H9 (cell line): ENCODE results near the gene PPP1R15A. TPM values are rescaled to one million over a fixed set of nuclear protein-coding genes. Genes with fewer than 3 reads are reported as not detected.

Experiments
- DNase-seq: peaks from one replicate; pipeline ENCODE4 v3.0.0-alpha.2; 2017
- H2AFZ ChIP-seq: one replicate; pipeline ENCODE4 v1.6.1; 2013; ENCODE audit warnings: mild to moderate bottlenecking, low read length, control low read depth, moderate library complexity
- H2AK5ac ChIP-seq: 2 replicates; pipeline ENCODE4 v1.6.1; 2013; ENCODE audit warnings: low read length, control low read depth, mixed read lengths; ENCODE audit not compliant: insufficient read length
- H2BK120ac ChIP-seq: one replicate; pipeline ENCODE4 v1.6.1; 2013; ENCODE audit warnings: low read depth, mild to moderate bottlenecking, low read length, control low read depth, inconsistent platforms; ENCODE audit not compliant: poor library complexity, severe bottlenecking
- H2BK12ac ChIP-seq: 2 replicates; pipeline ENCODE4 v1.6.1; 2013; ENCODE audit warnings: low read length, control low read depth, mixed read lengths, low read depth; ENCODE audit not compliant: insufficient read length
- H2BK15ac ChIP-seq: 2 replicates; pipeline ENCODE4 v1.6.1; 2013; ENCODE audit warnings: low read depth, low read length, control low read depth
- H2BK20ac ChIP-seq: one replicate; pipeline ENCODE4 v1.6.1; 2013; ENCODE audit warnings: low read depth, mild to moderate bottlenecking, low read length, control low read depth, inconsistent platforms; ENCODE audit not compliant: poor library complexity, severe bottlenecking
- H2BK5ac ChIP-seq: 2 replicates; pipeline ENCODE4 v1.6.1; 2013; ENCODE audit warnings: low read length, control low read depth, mixed read lengths; ENCODE audit not compliant: insufficient read length
- H3K14ac ChIP-seq: 2 replicates; pipeline ENCODE4 v1.6.1; 2013; ENCODE audit warnings: low read length, control low read depth; ENCODE audit not compliant: insufficient read depth
- H3K18ac ChIP-seq: 2 replicates; pipeline ENCODE4 v1.6.1; 2013; ENCODE audit warnings: low read depth, mild to moderate bottlenecking, mixed read lengths, low read length, control low read depth; ENCODE audit not compliant: insufficient read length
- H3K23ac ChIP-seq: 2 replicates; pipeline ENCODE4 v1.6.1; 2013; ENCODE audit warnings: low read length, control low read depth, mixed read lengths, low read depth; ENCODE audit not compliant: insufficient read length
- H3K23me2 ChIP-seq: 2 replicates; pipeline ENCODE4 v1.6.1; 2013; ENCODE audit warnings: low read depth, mild to moderate bottlenecking, mixed read lengths, low read length, control low read depth; ENCODE audit not compliant: insufficient read length, poor library complexity, severe bottlenecking
- H3K27ac ChIP-seq: 2 replicates; pipeline ENCODE4 v1.5.1; 2013; ENCODE audit warnings: low read length, control low read depth, mixed read lengths, low read depth; ENCODE audit not compliant: insufficient read length
- H3K27me3 ChIP-seq: 2 replicates; pipeline ENCODE4 v1.6.1; 2013; ENCODE audit warnings: low read length, control low read depth, inconsistent platforms; ENCODE audit not compliant: insufficient read depth
- H3K4ac ChIP-seq: 2 replicates; pipeline ENCODE4 v1.6.1; 2013; ENCODE audit warnings: low read depth, mild to moderate bottlenecking, control low read depth, inconsistent platforms, low read length, moderate library complexity
- H3K4me1 ChIP-seq: 2 replicates; pipeline ENCODE4 v1.6.1; 2013; ENCODE audit warnings: low read length, control low read depth, inconsistent platforms; ENCODE audit not compliant: insufficient read depth
- H3K4me2 ChIP-seq: 2 replicates; pipeline ENCODE4 v1.6.1; 2013; ENCODE audit warnings: low read length, control low read depth, mixed read lengths; ENCODE audit not compliant: insufficient read length, insufficient read depth
- H3K56ac ChIP-seq: 2 replicates; pipeline ENCODE4 v1.6.1; 2013; ENCODE audit warnings: low read depth, mild to moderate bottlenecking, mixed read lengths, low read length, control low read depth; ENCODE audit not compliant: insufficient read length
- H3K79me1 ChIP-seq: 2 replicates; pipeline ENCODE4 v1.6.1; 2013; ENCODE audit warnings: low read depth, mild to moderate bottlenecking, moderate library complexity, low read length, control low read depth, inconsistent platforms; ENCODE audit not compliant: insufficient read depth, poor library complexity, severe bottlenecking
- H3K79me2 ChIP-seq: 2 replicates; pipeline ENCODE4 v1.6.1; 2013; ENCODE audit warnings: low read length, control low read depth, inconsistent platforms; ENCODE audit not compliant: insufficient read depth
- H3K9ac ChIP-seq: 2 replicates; pipeline ENCODE4 v1.6.1; 2013; ENCODE audit warnings: low read length, control low read depth, mixed read lengths; ENCODE audit not compliant: insufficient read length; ENCODE audit errors: extremely low read depth
- H3K9me3 ChIP-seq: one replicate; pipeline ENCODE4 v1.6.1; 2013; ENCODE audit warnings: low read depth, low read length, inconsistent platforms; ENCODE audit not compliant: control insufficient read depth
- H3T11ph ChIP-seq: one replicate; pipeline ENCODE4 v1.6.1; 2013; ENCODE audit warnings: mild to moderate bottlenecking, low read length, control low read depth, inconsistent platforms
- H4K20me1 ChIP-seq: one replicate; pipeline ENCODE4 v1.6.1; 2013; ENCODE audit not compliant: control insufficient read depth, insufficient read length, insufficient read depth
- H4K5ac ChIP-seq: 2 replicates; pipeline ENCODE4 v1.6.1; 2013; ENCODE audit warnings: low read depth, mild to moderate bottlenecking, mixed read lengths, low read length, control low read depth; ENCODE audit not compliant: insufficient read length
- H4K8ac ChIP-seq: replicated peaks from 2 replicates; pipeline ENCODE4 v1.6.1; 2013; ENCODE audit warnings: low read length, control low read depth, mixed read lengths, low read depth; ENCODE audit not compliant: insufficient read length
- H4K91ac ChIP-seq: 2 replicates; pipeline ENCODE4 v1.6.1; 2013; ENCODE audit warnings: low read depth, mild to moderate bottlenecking, moderate library complexity, mixed read lengths, low read length, control low read depth; ENCODE audit not compliant: insufficient read length
- H3K27ac Mint-ChIP-seq, 3 experiments: 2 replicates in 2 of 3; 3 replicates in 1 of 3; pipeline ENCODE4 v1.8.0; 2020 to 2021; ENCODE audit warnings: mixed read lengths in 3 of 3, mild to moderate bottlenecking in 1 of 3, moderate library complexity in 1 of 3
- H3K27me3 Mint-ChIP-seq: 2 replicates; pipeline ENCODE4 v1.8.0; 2021; ENCODE audit warnings: low read depth, mild to moderate bottlenecking, moderate library complexity, mixed read lengths
- H3K36me3 Mint-ChIP-seq, 3 experiments: 2 replicates in 2 of 3; 3 replicates in 1 of 3; pipeline ENCODE4 v1.8.0; 2020 to 2021; ENCODE audit warnings: low read depth in 3 of 3, mixed read lengths in 3 of 3; ENCODE audit not compliant: insufficient read depth in 1 of 3
- H3K4me1 Mint-ChIP-seq, 2 experiments: 2 replicates each; pipeline ENCODE4 v1.8.0; 2020; ENCODE audit warnings: mixed read lengths in 2 of 2
- H3K4me3 Mint-ChIP-seq, 2 experiments: 2 replicates in 1 of 2; 3 replicates in 1 of 2; pipeline ENCODE4 v1.8.0; 2020 to 2021; ENCODE audit warnings: mild to moderate bottlenecking in 2 of 2, mixed read lengths in 2 of 2, moderate library complexity in 1 of 2
- H3K9me3 Mint-ChIP-seq, 2 experiments: 2 replicates in 1 of 2; 3 replicates in 1 of 2; pipeline ENCODE4 v1.8.0; 2020; ENCODE audit warnings: mild to moderate bottlenecking in 2 of 2, mixed read lengths in 2 of 2, moderate library complexity in 1 of 2
- CTCF ChIP-seq: fragments of 200-600 bp; sonication (generic); conservative IDR thresholded peaks from 3 replicates; pipeline ENCODE4 v1.8.0; 2021; ENCODE audit warnings: antibody characterized with exemption, mild to moderate bottlenecking
- WGBS: extraction: QIAGEN DNeasy Blood & Tissue Kit; methylation state at CpG from one replicate; pipeline ENCODE4 v1.1.7; 2013; ENCODE audit warnings: missing lambda C conversion rate, low lambda C conversion rate, mixed read lengths; ENCODE audit not compliant: insufficient read length; ENCODE audit errors: extremely low coverage; 5-methylcytosine and 5-hydroxymethylcytosine counted together
- total RNA-seq: library from RNA; stranded (reverse); gene quantifications from 2 replicates; pipeline ENCODE4 v1.2.1, GENCODE V29; 2021

The PPP1R15A gene
- total RNA-seq, 1 experiment from 2014 or later: 17.2 TPM

DNA sequence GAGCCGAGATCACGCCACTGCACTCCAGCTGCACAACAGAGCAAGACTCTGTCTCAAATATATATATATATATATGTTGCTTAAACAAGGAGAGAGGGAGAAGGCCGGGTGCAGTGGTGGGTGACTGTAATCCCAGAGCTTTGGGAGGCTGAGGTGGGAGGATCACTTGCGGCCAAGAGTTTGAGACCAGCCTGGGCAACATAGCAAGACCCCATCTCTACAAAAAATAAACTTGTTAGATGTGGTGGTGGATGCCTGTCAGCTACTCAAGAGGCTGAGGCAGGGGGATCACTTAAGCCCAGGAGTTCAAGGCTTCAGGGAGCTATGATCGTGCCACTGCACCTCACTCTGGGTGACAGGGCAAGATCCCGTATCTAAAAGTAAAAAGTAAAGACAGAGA is 30.6 kb upstream of the PPP1R15A start:
- TF ChIP-seq CTCF: no peak
- Mint-ChIP-seq H3K27ac (no peak overlapping the region), H3K27me3 (no peaks in the 10 kb centered on the region), H3K36me3 (peaks cover 4 to 20% (median 17%) of the 10 kb centered on the region in 3 experiments; a peak in 6 of 7 replicates), H3K9me3 (no peaks in the 10 kb centered on the region), H3K4me1 (peaks cover 12 to 13% of the 10 kb centered on the region in 2 experiments), H3K4me3 (no peak overlapping the region)
- Histone ChIP-seq H3K4me1 (no peaks in the 10 kb centered on the region), H3K27me3 (no peaks in the 10 kb centered on the region), H3K23ac (no peak overlapping the region), H2BK20ac (no peak overlapping the region), H2AFZ (no peak overlapping the region), H2BK5ac (no peak overlapping the region), H2AK5ac (no peak overlapping the region), H3K9ac (no peak overlapping the region), H4K5ac (no peak overlapping the region), H2BK120ac (no peak overlapping the region), H4K20me1 (no peaks in the 10 kb centered on the region), H4K91ac (no peak overlapping the region), H3K9me3 (no peaks in the 10 kb centered on the region), H3K79me1 (no peaks in the 10 kb centered on the region), H2BK15ac (no peak overlapping the region), H3K18ac (no peak overlapping the region), H3K14ac (no peak overlapping the region), H3K56ac (no peak overlapping the region), H2BK12ac (no peak overlapping the region), H3K27ac (no peak overlapping the region), H3K79me2 (no peaks in the 10 kb centered on the region), H3K4me2 (no peak overlapping the region), H3K23me2 (peaks cover 2% of the 10 kb centered on the region), H3T11ph (no peak overlapping the region), H4K8ac (no peak overlapping the region), H3K4ac (no peak overlapping the region)
- no CpG with 5 or more reads among the region's 6 CpGs for WGBS
- DNase-seq: no peak
